NT2/D1 (cell line): Measurements from ENCODE around the gene RELB.

Source experiments
- SUZ12 ChIP-seq: IDR thresholded peaks from 2 replicates; pipeline ENCODE4 v1.6.1; 2011; ENCODE audit not compliant: insufficient read length, insufficient read depth; ENCODE audit errors: extremely low read depth
- ZNF274 ChIP-seq: IDR thresholded peaks from 2 replicates; pipeline ENCODE4 v1.6.1; 2011; ENCODE audit warnings: mild to moderate bottlenecking, low read depth, low read length

DNA sequence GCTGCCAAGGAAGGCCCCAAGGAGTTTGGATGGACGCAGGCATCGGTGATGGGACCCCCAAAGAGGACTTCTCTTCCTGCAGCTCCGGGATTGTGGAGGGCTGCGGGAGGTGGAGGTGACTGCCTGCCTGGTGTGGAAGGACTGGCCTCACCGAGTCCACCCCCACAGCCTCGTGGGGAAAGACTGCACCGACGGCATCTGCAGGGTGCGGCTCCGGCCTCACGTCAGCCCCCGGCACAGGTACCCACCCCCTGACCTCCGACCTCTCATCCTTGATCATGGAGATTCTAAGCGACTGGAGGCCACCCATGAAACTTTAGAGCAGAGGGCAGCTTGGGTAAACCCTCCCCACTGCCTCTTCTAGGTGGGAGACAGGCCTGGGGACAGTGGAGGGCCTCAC is 20.7 kb downstream of the RELB start:
- TF ChIP-seq SUZ12 = no peak
- TF ChIP-seq ZNF274 = no peak
